NOMO-1 treated with dmso at 0.1 percent for 144 hours (cell line): Measurements from ENCODE around the gene ABCA4.

Experiments
- DNase-seq: peaks from one replicate; lab custom pipeline; 2025; ENCODE audit not compliant: unreplicated experiment; lab: John Stamatoyannopoulos, UW

ABCA4 gene

DNA sequence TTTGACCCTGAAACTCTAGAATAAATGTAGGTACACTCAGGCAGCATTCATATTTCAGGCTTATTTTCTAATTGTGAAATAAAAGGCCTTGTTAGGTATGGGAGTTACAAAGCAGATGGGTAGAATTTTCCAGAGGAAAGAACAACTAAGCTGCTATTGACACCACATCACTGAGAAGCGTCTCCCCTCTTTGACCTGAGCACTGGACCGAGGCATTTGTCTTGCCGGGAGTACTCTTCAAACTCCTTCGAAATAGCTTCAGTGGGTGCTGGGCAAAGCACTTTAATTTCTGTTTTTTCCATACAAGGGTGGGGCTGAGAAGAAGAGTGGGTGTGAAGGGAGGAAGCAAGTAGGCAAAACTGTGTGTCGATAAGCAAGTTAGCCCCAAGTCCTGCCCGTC lies 36.4 kb downstream of the ABCA4 start:
- no peak for DNase-seq

DNA sequence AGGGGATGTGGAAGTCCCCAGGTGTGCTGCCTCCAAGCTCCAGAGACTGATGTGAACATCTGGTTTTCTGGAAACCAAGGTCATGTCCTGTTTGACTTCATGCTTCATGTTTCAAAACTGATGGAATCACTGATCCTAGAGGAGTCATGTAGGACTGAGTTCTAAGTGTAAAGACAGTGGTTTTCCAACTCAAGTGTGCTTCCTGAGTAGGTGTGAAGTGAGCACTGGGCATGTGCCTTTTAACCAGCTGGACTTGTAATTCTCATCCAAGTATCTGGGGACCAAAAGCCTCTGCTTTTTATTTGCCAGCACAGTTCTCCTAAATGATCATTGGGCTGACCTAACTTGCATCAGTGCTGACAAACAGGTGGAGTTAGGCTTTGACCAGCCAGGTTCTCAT lies 36.9 kb downstream of the ABCA4 start:
- DNase-seq: no peak

DNA sequence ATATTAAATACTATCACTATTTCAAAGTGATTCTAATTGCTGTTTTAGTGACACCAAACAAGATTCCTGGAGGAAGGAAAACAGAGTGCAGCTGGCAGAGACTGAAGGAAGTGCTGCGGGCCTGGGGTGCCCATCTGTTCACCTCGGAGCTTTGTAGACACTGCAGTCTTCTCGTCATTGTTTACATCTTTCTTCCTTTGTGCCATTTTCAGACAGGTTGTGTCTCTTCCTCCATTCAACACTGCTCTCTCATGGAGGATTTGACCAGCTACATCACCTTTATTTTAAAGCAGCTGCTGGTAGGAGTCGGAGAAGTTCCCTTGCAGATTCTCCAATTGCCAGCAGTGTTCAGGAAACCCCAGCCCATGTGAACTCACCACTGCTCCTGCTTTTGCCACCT lies 37.3 kb downstream of the ABCA4 start:
- DNase-seq: no peak

DNA sequence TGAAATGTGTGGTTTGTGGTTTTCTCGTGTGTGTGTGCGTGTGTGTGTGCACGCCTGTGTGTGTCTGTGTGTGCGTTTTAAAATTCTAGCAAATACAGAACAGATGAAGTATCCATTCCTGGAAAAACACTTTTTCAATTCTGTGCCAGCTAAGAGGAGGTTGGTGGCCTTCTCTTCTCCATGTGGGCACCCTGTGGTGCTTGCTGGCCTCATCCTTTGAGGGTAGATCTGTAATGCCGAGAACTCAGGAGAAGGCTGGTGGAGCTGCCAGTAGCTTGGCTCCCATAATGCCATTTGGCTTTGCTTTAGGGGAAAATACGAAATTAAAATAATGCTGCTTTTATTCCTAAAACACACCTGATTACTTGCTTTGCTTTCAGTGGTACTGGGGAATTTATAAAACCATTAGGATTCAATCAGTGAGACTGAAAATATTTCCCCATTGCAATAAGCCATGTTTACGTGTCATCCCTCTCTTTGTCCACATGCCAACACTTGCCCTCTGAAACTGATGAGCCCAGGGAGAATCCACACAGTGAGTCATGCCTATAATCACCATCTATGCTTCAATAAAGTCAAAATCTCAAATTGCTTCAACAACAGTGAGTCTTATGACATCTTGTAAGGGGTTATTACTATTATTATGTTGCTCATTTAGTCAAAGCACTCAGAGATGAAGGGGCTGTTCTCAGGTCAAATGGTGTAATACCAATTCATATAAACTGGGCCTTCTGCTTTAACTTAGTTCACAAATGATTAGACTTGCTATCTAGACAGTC lies 39.2 kb downstream of the ABCA4 start:
- no peak for DNase-seq

DNA sequence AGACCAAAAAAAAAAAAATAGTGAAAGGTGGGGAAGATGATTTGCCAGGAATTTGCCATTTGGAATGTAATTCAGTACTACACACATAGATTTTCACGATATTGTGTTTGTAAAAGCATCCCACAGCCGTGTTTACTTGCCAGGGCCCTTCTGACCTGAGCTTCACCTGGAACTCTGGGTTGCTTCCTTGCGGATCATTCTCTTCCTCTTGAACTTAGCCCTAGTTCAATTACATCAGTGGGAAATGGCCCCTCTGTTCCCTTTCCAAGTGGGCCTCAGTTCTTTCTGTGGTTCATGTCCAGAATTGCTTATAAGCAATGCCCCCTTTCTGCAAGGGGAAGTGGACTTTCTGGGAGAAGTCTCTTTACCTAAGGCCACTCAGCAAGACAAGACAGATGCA lies 41.0 kb downstream of the ABCA4 start:
- DNase-seq: no peak

DNA sequence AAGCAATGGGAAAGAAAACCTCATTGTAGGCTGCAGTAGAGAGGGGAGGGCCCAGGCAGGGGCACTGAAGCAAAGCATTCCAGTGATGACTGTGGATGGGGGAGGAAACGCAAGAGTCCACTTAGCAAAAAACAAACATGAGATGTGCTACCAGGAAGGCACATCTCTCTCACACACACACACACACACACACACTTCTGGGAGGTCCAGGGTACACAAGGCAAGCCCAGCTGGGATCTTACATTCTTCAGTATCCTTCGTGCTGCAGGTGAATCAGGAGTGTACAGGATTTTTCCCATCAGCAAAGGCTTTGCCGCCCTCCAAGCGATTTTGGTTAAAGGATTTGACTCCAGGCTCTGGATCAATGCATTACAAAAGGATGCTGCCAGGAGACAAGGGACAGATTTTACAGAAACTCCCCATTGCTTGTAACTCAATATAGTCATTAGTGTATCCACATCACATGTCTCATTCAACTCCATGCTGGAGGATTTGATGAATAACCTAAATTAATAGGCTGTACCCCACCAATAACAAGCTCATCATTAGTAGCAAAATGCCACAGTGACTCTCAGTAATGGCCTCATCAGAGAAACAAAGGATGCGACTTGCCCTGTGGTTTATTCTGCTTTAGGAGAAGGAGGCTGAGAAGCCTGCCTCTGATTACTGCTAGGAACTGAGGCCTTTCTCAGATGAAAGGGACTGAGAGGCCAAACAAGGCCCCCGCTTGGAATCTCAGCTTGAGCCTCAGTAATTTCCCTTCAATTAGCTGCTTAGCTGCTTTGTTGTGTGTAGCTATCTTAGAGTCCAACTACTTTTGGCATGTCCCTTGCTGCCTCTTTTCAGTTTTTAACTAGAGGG lies 41.6 kb downstream of the ABCA4 start:
- DNase-seq: no peak

DNA sequence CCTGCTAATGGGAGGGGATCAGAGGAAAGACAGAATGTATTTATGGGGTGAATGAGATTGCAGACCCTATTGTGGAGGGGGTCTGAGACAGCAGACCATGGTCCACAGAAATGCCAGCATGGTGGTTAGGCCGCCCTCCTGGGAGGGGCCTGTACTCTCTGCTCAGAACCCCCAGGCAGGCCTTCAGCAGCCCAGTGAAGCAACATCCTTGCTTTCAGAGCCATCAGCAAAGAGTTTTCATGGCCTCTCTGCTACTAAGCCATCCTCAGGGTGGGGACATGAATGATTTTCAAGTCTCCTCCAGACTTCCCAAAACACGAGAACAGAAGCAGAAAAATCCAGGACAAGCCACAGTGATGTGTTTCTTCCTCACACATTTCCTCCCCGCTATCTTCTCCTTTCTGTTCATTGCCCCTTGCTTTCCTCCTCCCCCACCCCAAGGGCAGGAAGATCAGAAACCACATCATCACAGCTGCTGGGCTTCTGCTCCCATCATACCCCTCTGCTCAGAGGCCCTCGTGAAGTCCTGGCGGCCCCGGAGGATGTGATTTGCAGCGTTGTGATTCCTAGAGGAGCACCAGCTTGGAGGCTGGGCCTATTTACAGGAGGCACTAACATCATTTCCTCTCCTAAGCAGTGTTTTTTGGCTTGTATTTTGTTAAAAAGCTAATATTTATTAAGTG lies 48.0 kb downstream of the ABCA4 start:
- no peak for DNase-seq

DNA sequence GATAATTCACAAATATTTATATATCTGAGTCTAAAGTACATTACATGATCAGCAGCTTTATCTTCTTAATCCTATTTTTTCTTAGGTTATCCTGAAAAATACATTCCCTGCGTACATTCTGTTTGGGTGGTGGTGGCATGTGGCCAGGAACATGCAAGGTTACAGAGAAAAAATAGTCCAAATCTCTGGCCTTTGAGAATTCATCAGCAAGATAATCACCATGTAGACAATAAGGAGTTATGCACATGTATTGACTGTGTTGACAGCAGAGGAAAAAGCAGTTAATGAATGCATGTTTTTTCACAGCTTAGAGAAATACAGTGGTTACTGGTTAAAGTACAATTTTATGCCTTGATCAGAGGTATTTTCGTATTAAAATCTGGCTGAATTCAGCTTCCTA lies 49.0 kb downstream of the ABCA4 start:
- no peak for DNase-seq

DNA sequence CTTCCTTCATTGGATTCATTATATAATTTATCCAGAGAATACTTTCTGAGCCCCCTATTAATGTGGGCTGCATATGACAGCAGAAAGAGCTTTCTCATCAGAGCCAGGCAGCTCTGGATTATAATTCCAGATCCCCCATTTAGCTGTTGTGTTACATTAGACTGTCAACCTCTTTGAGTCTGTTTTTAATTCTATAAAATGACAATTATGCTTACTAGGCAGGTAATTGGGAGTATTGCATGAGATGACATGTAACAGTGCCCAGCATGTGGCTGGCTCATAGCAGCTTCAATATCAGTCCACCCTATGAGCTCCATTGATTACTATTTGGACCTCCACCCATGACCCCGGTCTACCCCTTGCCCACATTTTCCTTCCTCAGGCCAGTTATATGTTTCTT lies 49.6 kb downstream of the ABCA4 start:
- no peak for DNase-seq

DNA sequence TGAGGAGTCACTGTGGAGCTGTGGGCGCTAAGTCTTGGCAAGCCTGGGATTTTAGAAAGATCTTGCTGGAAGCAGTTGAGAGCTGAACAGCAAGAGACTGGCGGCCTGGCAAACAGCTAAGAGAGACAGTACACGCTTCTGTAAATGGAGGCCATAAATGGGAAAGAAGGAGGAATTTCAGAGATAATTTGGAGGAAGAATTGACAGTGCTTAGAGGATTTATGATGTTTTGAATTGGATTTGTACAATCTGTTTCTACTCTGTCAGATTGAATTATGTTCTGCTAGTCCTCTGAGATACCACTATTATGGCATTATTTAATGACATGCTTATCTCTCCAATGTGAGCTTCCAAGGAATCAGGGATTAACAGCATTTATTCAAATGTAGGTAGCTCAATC lies 50.1 kb downstream of the ABCA4 start:
- DNase-seq: no peak

DNA sequence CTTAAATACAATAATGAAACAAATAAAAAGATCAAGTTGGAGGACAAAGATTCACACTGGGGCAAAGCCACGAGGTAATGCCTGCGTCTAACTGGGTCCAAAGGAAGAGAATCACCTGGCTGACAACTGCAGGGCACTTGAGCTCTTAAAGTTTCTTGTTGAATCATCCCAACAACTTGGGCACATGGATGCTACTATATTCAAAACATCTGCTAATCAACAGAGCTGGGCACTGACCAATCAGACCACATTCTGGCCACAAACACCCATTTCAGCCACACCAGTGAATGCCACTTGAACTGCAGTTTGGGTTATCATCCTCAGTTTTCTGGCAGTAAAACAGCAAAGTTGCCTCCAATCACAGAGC lies 51.0 kb downstream of the ABCA4 start:
- DNase-seq: no peak

DNA sequence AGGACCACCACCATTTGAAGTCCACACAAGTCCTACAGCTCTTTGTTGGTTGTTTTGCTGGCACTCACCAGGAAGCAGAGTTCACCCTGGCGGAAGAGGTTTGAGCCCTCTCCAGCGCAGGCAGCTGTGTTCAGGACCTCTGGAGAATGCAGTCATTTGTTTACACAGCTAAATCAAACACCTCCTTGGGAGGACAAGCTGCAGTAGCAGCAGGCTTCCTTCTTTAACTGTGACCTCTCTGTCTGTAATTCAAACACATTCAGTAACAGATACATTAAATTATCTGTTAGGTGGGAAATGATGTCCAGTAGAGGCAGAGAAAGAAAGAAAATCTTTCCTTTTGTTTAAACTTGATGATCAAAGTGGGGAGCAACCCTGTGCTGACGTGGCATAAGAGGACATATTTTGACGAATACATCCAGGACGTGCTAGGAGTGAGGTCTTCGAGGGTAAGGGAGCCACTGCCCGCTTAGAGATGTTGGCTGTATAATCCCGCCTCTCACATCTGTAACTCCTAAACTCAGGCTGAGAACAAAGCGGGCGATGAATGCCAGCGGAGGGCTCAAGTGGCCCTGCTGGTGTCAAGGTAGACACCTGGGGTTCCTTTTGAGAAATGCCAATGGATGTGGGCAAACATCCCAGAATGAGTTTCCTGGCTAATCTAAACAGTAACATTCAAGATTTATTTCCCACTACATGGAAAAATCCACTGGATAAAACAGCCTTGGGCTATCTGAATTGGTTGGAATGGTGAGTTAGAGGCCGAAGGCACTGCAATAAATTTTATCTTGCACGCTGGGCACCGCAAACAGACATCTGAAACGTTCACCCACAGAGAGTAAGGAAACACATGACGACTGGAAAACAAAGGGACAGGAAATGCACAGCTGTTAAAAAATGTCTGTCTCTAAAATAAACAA lies 51.7 kb downstream of the ABCA4 start:
- no peak for DNase-seq

DNA sequence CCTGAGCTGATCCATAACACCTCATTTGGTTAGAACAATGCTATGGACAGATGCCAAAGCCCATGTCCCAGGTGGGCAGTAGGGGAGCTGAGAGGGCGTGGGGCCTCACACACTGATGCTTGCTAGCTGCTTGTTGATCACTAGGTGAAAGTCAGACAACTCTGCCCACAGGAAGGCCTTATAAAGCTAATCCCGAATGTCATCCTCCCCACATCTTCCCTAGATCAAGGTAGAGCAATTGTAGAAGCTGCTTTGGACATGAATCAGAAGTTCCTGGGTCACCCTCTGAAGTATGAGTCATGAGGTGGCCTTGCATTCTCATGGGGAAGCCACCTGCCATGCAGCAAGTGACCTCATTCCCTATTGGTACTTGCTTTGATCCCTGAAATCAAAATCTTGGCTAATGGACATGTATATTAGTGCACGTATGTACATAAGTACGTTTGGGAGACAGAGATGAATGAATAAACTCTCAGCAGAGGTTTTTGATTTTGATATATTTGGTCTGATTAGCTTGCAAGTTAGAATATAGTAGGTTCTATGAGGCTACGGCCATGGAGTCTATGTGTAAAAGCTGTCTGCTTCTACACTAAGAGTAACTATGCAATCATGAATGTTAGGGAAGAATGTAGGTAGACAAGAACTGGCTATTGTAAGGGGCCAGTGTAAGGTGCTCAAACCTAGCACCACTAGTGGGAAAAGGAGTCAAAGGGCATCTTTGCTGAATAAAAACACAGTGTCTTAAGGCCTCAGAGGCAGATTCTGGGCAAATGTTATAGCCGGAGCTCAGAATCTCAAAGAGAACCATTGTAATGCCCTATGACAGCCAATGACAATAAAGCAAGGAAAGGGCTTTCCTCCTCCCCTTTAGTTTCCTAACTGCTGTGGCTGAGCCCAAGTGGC lies 52.6 kb downstream of the ABCA4 start:
- DNase-seq: no peak

DNA sequence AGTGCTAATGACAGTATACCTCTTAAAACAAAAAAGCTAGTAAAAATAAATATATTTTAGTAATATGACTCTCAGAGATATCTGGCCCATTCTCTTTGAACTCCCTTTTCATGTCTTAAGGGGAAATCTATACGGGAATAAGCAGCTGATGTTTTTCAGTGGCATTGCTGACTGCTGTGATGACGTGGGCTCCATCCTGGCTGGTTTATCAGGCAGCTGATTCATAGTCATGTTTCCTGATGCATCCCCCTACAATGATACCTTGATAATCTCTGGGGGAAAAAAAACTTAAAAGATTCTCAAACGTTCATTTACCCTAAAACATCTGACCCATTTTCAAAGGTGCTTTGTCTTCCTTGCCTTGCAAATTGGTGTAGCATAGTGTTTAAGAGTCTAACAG lies 53.8 kb downstream of the ABCA4 start:
- DNase-seq: no peak

DNA sequence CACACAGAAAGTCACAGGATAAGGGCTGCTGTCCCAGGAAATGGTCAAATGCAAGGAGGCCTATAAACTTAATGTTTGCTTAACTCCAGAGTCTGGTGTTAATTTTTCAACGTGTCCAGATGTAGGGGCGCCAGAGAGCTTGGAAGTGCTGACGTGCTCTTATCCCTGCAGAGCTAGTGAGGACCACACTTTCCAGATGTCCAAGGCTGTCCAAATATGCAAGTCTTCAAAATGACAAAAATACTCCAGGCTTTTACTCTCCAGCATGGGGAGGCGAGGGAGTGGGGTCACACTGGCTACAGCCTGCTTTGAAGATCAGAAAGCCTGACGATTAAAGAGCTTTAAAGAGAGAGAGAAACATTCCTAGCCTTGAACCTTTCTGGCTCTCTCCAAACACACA lies 57.6 kb downstream of the ABCA4 start:
- DNase-seq: no peak

DNA sequence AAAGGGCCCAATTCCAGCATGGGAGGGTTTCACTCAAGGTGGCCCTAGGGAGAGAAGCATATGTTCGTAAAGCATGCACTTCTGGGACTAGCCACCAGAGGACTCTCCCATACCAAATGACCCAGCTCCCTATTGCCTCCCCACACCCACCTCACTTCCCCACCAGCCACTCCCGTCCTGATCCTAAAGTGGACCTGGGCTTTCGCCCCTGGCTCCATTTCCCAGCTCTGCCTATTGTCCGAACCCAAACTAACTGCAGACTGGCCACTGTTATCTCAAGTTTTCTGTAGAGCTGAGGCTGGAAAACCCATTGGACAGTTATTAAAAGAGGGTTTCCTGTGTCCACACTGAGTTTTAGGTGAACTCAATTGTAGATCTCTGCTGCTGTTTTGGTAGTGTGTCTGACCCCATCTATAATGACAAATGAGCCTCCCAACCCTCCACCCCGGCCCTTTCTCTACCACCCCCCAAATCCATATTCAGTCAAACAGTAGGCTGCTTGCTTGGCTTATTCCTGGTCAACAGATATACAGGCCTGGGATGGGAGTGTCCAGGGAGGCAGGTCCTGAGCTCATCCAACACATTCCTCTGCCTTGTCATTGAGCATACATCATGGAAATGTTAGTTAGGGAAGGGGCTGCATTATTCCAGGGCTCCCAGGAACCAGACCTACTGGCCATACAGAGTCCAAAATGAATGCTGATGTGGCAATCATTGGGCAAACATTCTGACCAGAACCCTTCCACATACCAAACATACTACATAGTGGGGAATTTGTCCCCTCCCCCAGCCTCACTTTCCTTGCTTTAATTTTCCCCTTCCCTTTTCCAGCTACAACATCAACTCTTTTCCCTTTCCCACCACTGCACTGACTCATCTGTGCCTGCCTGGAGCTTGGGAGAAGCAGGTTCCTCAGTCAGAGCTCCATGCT lies 59.2 kb downstream of the ABCA4 start:
- peak; percentile 13 for DNase-seq

DNA sequence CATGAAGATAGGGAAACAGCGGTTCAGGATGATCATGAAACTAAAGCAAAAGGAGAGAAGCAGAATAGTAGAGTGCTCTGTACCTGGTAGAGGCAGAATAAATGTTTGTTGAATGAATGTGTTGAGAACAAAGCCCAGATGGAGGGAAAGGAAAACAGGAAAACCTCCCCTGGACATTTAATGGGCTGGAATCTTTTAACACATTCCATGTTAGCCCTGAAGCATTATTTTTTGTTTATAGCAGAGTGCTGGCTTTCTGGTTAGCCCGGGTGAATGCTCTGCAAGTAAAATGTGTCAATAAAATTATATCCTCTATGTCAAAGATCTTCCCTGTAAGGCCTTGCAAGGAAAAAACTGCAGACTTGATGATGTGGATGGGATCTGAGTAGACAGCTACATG lies 60.2 kb downstream of the ABCA4 start:
- no peak for DNase-seq

DNA sequence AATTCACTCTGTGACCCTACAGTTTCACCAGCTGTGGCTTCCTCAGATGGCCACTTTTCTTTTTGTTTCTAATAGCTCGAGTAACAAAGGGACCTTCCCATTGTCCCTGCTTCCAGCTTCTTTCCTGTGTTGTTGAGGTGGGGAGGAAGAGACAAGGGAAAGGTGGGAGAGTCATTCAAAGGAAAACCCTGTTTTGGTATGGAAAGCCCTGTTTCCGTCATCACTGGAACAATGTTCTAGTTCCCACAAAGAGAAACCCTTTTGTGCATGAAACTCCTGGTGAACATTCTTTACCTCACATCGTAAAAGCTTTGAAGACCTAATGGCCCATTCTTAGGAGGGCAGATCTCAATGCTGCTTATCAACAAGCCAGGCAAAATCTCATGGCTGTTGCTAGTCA lies 62.2 kb downstream of the ABCA4 start:
- DNase-seq: no peak

DNA sequence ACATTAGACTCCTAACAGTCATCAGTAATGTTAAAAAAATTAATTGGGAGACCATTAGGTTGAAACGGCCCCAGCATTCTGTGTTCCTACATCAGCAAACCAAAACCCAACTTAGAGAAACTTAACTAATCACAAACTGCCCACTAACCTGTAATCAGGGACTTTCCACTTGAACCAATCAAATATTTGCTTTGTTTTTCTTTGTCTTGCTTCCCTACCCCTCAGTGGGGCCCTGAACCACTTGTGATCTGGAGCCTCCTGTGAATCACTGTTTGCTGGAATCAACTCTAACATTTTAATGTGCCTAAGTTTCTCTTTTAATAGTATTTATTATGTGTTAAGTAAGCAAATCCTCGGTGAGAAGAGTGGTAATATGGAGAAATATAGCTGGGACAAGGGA lies 64.0 kb downstream of the ABCA4 start:
- DNase-seq: no peak
